DND-41 (cell line): ENCODE measurements around the gene SLC12A5.

Experiments used
- ATAC-seq: fragments of 200-7000 bp; cut with Tn5 transposase; 3 replicates; pipeline ENCODE4 v1.9.1; 2021; ENCODE audit warnings: low read depth; ENCODE audit not compliant: insufficient read depth
- DNase-seq: peaks from one replicate; pipeline ENCODE4 v3.0.0-alpha.2; 2020
- H2AFZ ChIP-seq: 2 replicates; pipeline ENCODE4 v1.6.0; 2012; ENCODE audit warnings: low read depth, low read length
- H3K27ac ChIP-seq: 2 replicates; pipeline ENCODE4 v1.5.1; 2012; ENCODE audit warnings: low read length, inconsistent platforms
- H3K27me3 ChIP-seq: fragments of 200-600 bp; sonication (generic); 2 replicates; pipeline ENCODE4 v1.6.0; 2012; ENCODE audit warnings: low read length, mild to moderate bottlenecking, inconsistent platforms; ENCODE audit not compliant: insufficient read depth, poor library complexity
- H3K36me3 ChIP-seq: 2 replicates; pipeline ENCODE4 v1.5.1; 2012; ENCODE audit warnings: low read length, inconsistent platforms; ENCODE audit not compliant: insufficient read depth
- H3K4me1 ChIP-seq: 2 replicates; pipeline ENCODE4 v1.5.1; 2012; ENCODE audit warnings: mild to moderate bottlenecking, low read length; ENCODE audit not compliant: insufficient read depth
- H3K4me2 ChIP-seq: 2 replicates; pipeline ENCODE4 v1.6.0; 2012; ENCODE audit warnings: mild to moderate bottlenecking, moderate library complexity, low read length, inconsistent platforms; ENCODE audit not compliant: insufficient read depth
- H3K4me3 ChIP-seq, 2 experiments: fragments of 200-600 bp in 1 of 2; shearing (Covaris generic) in 1 of 2; 2 replicates each; pipeline ENCODE4 v1.5.1; 2012 to 2016; ENCODE audit warnings: inconsistent platforms in 2 of 2, low read length in 2 of 2, mild to moderate bottlenecking in 2 of 2, low read depth in 1 of 2, moderate library complexity in 1 of 2
- H3K79me2 ChIP-seq: 2 replicates; pipeline ENCODE4 v1.6.0; 2012; ENCODE audit warnings: low read length, inconsistent platforms; ENCODE audit not compliant: insufficient read depth
- H3K9ac ChIP-seq: 2 replicates; pipeline ENCODE4 v1.6.0; 2012; ENCODE audit warnings: low read depth, mild to moderate bottlenecking, inconsistent platforms, low read length, moderate library complexity
- H3K9me3 ChIP-seq: 2 replicates; pipeline ENCODE4 v1.5.1; 2012; ENCODE audit warnings: low read length, moderate library complexity, mild to moderate bottlenecking, inconsistent platforms; ENCODE audit not compliant: insufficient read depth, severe bottlenecking
- H4K20me1 ChIP-seq: 2 replicates; pipeline ENCODE4 v1.6.0; 2012; ENCODE audit warnings: low read length; ENCODE audit not compliant: insufficient read depth
- EZH2 ChIP-seq: IDR thresholded peaks from 3 replicates; pipeline ENCODE4 v1.6.1; 2012; ENCODE audit warnings: borderline replicate concordance, low read depth, mild to moderate bottlenecking, moderate library complexity, low read length, inconsistent platforms; ENCODE audit not compliant: severe bottlenecking
- TF ChIP-seq, protein P1 (sequence below): IDR thresholded peaks from 2 replicates; pipeline ENCODE4 v1.5.1; 2012; ENCODE audit warnings: borderline replicate concordance, low read length, moderate library complexity, mild to moderate bottlenecking; ENCODE audit not compliant: poor library complexity, severe bottlenecking; ENCODE audit errors: extremely low read depth

SLC12A5 gene

DNA sequence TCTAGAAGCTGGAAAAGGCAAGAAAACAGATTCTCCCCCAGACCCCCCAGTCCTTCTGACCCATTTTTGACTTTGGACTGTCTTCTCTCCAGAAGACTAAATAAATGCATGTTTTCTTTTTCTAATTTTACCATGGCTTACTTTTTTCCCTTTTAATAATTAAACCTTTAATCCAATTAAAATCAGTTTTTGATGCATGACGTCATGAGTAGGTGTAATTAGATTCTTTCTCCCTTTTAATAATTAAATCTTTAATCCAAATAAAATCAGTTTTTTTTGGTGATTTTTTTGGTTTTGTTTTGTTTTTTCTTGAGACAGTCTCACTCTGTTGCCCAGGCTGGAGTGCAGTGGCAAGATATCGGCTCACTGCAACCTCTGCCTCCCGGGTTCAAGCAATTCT lies 73.9 kb downstream of the SLC12A5 start:
- Histone ChIP-seq H3K4me2 (no peak overlapping the region), H3K4me3 (no peak overlapping the region), H4K20me1 (no peaks in the 10 kb centered on the region), H3K9ac (no peak overlapping the region), H3K27ac (no peak overlapping the region), H2AFZ (no peak overlapping the region), H3K79me2 (no peaks in the 10 kb centered on the region), H3K4me1 (no peaks in the 10 kb centered on the region), H3K9me3 (no peaks in the 10 kb centered on the region), H3K36me3 (no peaks in the 10 kb centered on the region), H3K27me3 (peaks cover 5% of the 10 kb centered on the region)
- DNase-seq: no peak
- TF ChIP-seq, protein P1, sequence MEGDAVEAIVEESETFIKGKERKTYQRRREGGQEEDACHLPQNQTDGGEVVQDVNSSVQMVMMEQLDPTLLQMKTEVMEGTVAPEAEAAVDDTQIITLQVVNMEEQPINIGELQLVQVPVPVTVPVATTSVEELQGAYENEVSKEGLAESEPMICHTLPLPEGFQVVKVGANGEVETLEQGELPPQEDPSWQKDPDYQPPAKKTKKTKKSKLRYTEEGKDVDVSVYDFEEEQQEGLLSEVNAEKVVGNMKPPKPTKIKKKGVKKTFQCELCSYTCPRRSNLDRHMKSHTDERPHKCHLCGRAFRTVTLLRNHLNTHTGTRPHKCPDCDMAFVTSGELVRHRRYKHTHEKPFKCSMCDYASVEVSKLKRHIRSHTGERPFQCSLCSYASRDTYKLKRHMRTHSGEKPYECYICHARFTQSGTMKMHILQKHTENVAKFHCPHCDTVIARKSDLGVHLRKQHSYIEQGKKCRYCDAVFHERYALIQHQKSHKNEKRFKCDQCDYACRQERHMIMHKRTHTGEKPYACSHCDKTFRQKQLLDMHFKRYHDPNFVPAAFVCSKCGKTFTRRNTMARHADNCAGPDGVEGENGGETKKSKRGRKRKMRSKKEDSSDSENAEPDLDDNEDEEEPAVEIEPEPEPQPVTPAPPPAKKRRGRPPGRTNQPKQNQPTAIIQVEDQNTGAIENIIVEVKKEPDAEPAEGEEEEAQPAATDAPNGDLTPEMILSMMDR: no peak
- no peak for TF ChIP-seq EZH2
- ATAC-seq: no peak

DNA sequence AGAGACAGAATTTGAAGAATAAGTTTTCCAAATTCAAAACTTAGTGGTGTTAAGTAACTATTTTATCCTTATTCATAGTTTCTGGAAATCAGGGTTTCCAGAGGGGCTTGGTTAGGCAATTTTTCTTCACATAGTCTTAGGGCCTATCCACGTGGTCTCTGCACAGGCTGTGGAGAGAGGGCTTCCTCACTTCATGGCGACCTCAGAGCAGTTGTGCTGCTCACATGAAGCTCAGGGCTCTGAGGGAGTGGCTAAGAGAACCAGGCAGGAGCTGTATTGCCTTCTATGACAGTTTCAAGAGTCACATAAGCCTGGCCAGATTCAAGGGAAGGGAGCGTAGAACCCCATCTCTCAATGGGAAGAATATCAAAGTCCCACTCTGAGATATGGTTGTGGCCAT lies 75.2 kb downstream of the SLC12A5 start:
- Histone ChIP-seq H3K4me1 (no peaks in the 10 kb centered on the region), H3K4me3 (no peak overlapping the region), H3K79me2 (no peaks in the 10 kb centered on the region), H3K27ac (no peak overlapping the region), H3K9ac (no peak overlapping the region), H3K27me3 (peaks cover 8% of the 10 kb centered on the region), H2AFZ (no peak overlapping the region), H4K20me1 (no peaks in the 10 kb centered on the region), H3K9me3 (no peaks in the 10 kb centered on the region), H3K36me3 (no peaks in the 10 kb centered on the region), H3K4me2 (no peak overlapping the region)
- TF ChIP-seq EZH2: no peak
- TF ChIP-seq, protein P1: no peak
- ATAC-seq (no peak), DNase-seq (no peak)

DNA sequence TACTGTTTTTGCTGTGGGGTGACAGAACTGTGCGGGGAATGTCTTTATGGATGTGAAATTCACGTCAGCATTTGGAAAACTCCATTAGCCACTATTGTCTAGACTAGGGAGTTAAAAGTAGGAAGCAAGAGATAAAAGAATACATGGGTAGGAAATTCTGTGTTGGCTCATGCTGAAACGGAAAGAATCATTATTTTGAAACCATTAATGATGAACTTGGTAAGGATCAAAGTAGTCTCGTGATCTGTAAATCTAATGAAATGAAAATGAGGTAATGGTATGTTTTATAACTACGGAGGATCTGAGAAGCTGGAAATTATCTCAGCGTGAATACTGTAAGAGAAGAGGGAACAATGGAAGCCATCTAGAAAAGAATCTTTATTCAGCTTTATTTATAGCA lies 78.0 kb downstream of the SLC12A5 start:
- Histone ChIP-seq H3K36me3 (no peaks in the 10 kb centered on the region), H3K4me1 (no peaks in the 10 kb centered on the region), H4K20me1 (no peaks in the 10 kb centered on the region), H3K79me2 (no peaks in the 10 kb centered on the region), H3K4me3 (no peak overlapping the region), H3K9ac (no peak overlapping the region), H2AFZ (no peak overlapping the region), H3K4me2 (no peak overlapping the region), H3K27ac (no peak overlapping the region), H3K27me3 (peaks cover 24% of the 10 kb centered on the region), H3K9me3 (no peaks in the 10 kb centered on the region)
- TF ChIP-seq, protein P1: no peak
- TF ChIP-seq EZH2: no peak
- DNase-seq: no peak
- no peak for ATAC-seq

DNA sequence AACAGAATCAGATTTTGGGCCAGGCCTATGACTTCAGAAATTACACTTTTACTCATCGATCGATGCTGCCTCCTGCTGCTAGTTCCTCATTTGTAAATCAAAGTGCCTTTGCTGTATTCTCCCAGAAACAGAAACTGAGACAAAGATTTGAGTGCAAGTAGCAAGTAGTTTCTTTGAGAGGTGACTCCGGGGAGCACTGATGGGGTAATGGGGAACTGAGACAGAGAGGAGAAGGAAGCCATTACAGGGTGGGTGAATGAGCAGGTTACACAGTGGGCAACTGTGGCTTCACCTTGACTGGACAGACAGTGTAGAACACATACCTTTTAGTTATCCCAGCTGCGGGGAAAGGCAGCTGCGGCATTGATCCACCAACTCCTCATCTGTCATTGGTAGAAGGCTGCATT lies 79.4 kb downstream of the SLC12A5 start:
- Histone ChIP-seq H3K9me3 (no peaks in the 10 kb centered on the region), H3K9ac (no peak overlapping the region), H3K79me2 (no peaks in the 10 kb centered on the region), H3K4me3 (no peak overlapping the region), H3K4me2 (no peak overlapping the region), H3K27ac (no peak overlapping the region), H3K4me1 (no peaks in the 10 kb centered on the region), H4K20me1 (peaks cover under 1% of the 10 kb centered on the region; the same call in 1 of the 2 replicates), H3K27me3 (peaks cover 22% of the 10 kb centered on the region), H3K36me3 (no peaks in the 10 kb centered on the region), H2AFZ (no peak overlapping the region)
- TF ChIP-seq, protein P1: no peak
- TF ChIP-seq EZH2: no peak
- ATAC-seq: no peak
- DNase-seq: no peak
